ENCODE results near the gene WWC1. TPM values are rescaled to one million over a fixed set of nuclear protein-coding genes. Genes with fewer than 3 reads are reported as not detected.

WWC1 gene
- total and polyA plus RNA-seq, 2 experiments from 2014 or later = 27.6 to 27.8 TPM

GRCh38 chr5:168426007-168426863 lies 134.8 kb downstream of the WWC1 start:
- no peaks in the 10 kb centered on the region for H3K9me3 ChIP-seq (ENCODE audit: low read depth)

GRCh38 chr5:168426864-168427172 lies 135.4 kb downstream of the WWC1 start:
- Histone ChIP-seq H3K36me3 (replicated peaks; ENCODE audit: insufficient read depth, low read depth) (no peaks in the 10 kb centered on the region), H3K9me2 (replicated peaks; ENCODE audit: insufficient read depth) (no peaks in the 10 kb centered on the region), H3K27ac (no peak overlapping the region), H3K4me2 (no peak overlapping the region), H3K79me2 (no peaks in the 10 kb centered on the region), H3K27me3 (no peaks in the 10 kb centered on the region), H3K9me3 (ENCODE audit: low read depth) (no peaks in the 10 kb centered on the region), H2AFZ (no peak overlapping the region), H4K20me1 (ENCODE audit: insufficient read depth, poor library complexity, severe bottlenecking) (no peaks in the 10 kb centered on the region), H3K4me1 (ENCODE audit: insufficient read depth) (peaks cover 10% of the 10 kb centered on the region), H3K4me3 (no peak overlapping the region)
- TF ChIP-seq EZH2phosphoT487 (IDR thresholded peaks at IDR 0.05; ENCODE audit: low read depth, severe bottlenecking, unreplicated experiment) = no peak
- TF ChIP-seq EZH2 (IDR thresholded peaks at IDR 0.05; ENCODE audit: borderline replicate concordance) = no peak
- TF ChIP-seq, protein P1, sequence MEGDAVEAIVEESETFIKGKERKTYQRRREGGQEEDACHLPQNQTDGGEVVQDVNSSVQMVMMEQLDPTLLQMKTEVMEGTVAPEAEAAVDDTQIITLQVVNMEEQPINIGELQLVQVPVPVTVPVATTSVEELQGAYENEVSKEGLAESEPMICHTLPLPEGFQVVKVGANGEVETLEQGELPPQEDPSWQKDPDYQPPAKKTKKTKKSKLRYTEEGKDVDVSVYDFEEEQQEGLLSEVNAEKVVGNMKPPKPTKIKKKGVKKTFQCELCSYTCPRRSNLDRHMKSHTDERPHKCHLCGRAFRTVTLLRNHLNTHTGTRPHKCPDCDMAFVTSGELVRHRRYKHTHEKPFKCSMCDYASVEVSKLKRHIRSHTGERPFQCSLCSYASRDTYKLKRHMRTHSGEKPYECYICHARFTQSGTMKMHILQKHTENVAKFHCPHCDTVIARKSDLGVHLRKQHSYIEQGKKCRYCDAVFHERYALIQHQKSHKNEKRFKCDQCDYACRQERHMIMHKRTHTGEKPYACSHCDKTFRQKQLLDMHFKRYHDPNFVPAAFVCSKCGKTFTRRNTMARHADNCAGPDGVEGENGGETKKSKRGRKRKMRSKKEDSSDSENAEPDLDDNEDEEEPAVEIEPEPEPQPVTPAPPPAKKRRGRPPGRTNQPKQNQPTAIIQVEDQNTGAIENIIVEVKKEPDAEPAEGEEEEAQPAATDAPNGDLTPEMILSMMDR (IDR thresholded peaks at IDR 0.05; ENCODE audit: poor library complexity) = no peak
- 85% methylated on average over 5 of the region's 5 CpGs for WGBS (ENCODE audit: low lambda C conversion rate, missing lambda C conversion rate)
- no peak for DNase-seq (ENCODE audit: low spot score)

More at GRCh38 chr5:168426007-168426863, 134.8 kb downstream of the WWC1 start:
- no peaks in the 10 kb centered on the region for H3K9me2 ChIP-seq (replicated peaks; ENCODE audit: insufficient read depth)
- no peaks in the 10 kb centered on the region for H3K79me2 ChIP-seq
- no peak overlapping the region for H3K4me2 ChIP-seq
- 89% methylated on average over 17 of the region's 17 CpGs for WGBS (ENCODE audit: low lambda C conversion rate, missing lambda C conversion rate)
- no peak for TF ChIP-seq EZH2phosphoT487 (IDR thresholded peaks at IDR 0.05; ENCODE audit: low read depth, severe bottlenecking, unreplicated experiment)
- TF ChIP-seq, protein P1 (IDR thresholded peaks at IDR 0.05; ENCODE audit: poor library complexity) = no peak
- TF ChIP-seq EZH2 (IDR thresholded peaks at IDR 0.05; ENCODE audit: borderline replicate concordance) = no peak
- no peaks in the 10 kb centered on the region for H3K27me3 ChIP-seq
- H2AFZ ChIP-seq = no peak overlapping the region
- H4K20me1 ChIP-seq (ENCODE audit: insufficient read depth, poor library complexity, severe bottlenecking) = no peaks in the 10 kb centered on the region
- DNase-seq (ENCODE audit: low spot score) = no peak
- no peak overlapping the region for H3K27ac ChIP-seq
- H3K4me1 ChIP-seq (ENCODE audit: insufficient read depth) = peaks cover 10% of the 10 kb centered on the region
- no peak overlapping the region for H3K4me3 ChIP-seq
- no peaks in the 10 kb centered on the region for H3K36me3 ChIP-seq (replicated peaks; ENCODE audit: insufficient read depth, low read depth)

GRCh38 chr5:168427224-168427623 lies 135.8 kb downstream of the WWC1 start:
- Histone ChIP-seq H3K4me1 (ENCODE audit: insufficient read depth) (peaks cover 10% of the 10 kb centered on the region), H3K27ac (no peak overlapping the region), H3K27me3 (no peaks in the 10 kb centered on the region), H3K79me2 (no peaks in the 10 kb centered on the region), H3K9me3 (ENCODE audit: low read depth) (no peaks in the 10 kb centered on the region), H3K4me3 (no peak overlapping the region), H3K4me2 (no peak overlapping the region), H4K20me1 (ENCODE audit: insufficient read depth, poor library complexity, severe bottlenecking) (no peaks in the 10 kb centered on the region), H2AFZ (no peak overlapping the region), H3K36me3 (replicated peaks; ENCODE audit: insufficient read depth, low read depth) (no peaks in the 10 kb centered on the region), H3K9me2 (replicated peaks; ENCODE audit: insufficient read depth) (no peaks in the 10 kb centered on the region)
- TF ChIP-seq EZH2phosphoT487 (IDR thresholded peaks at IDR 0.05; ENCODE audit: low read depth, severe bottlenecking, unreplicated experiment) = no peak
- WGBS (ENCODE audit: low lambda C conversion rate, missing lambda C conversion rate) = 90% methylated on average over 4 of the region's 4 CpGs
- no peak for DNase-seq (ENCODE audit: low spot score)

DNA sequence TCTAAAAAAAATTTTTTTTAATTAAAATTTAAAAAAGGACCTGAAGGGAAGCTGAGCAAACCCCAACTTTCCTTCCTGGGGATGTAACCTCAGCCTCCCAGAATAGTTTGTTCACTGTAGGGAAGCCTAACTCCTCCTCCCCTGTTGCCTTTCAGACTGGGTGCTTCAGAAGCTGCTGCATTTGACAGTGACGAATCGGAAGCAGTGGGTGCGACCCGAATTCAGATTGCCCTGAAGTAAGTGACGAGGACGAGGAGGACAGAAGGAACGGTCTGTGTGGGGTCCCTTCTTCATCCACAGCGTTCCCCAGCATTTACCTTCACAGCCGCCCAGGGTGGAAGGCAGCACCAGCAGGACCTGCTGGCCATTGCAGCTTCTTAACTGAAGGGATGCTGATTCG lies 137.1 kb downstream of the WWC1 start:
- peaks cover 10% of the 10 kb centered on the region for H3K4me1 ChIP-seq (ENCODE audit: insufficient read depth)
- no peaks in the 10 kb centered on the region for H3K27me3 ChIP-seq
- H2AFZ ChIP-seq = no peak overlapping the region
- H3K9me3 ChIP-seq (ENCODE audit: low read depth) = no peaks in the 10 kb centered on the region
- no peak overlapping the region for H3K4me2 ChIP-seq
- no peak overlapping the region for H3K4me3 ChIP-seq
- TF ChIP-seq, protein P1 (IDR thresholded peaks at IDR 0.05; ENCODE audit: poor library complexity) = no peak
- TF ChIP-seq EZH2 (IDR thresholded peaks at IDR 0.05; ENCODE audit: borderline replicate concordance) = no peak
- TF ChIP-seq EZH2phosphoT487 (IDR thresholded peaks at IDR 0.05; ENCODE audit: low read depth, severe bottlenecking, unreplicated experiment) = no peak
- DNase-seq (ENCODE audit: low spot score) = no peak
- no peaks in the 10 kb centered on the region for H4K20me1 ChIP-seq (ENCODE audit: insufficient read depth, poor library complexity, severe bottlenecking)
- H3K9me2 ChIP-seq (replicated peaks; ENCODE audit: insufficient read depth) = no peaks in the 10 kb centered on the region
- no peaks in the 10 kb centered on the region for H3K36me3 ChIP-seq (replicated peaks; ENCODE audit: insufficient read depth, low read depth)
- H3K27ac ChIP-seq = no peak overlapping the region
- H3K79me2 ChIP-seq = no peaks in the 10 kb centered on the region
- 95% methylated on average over 10 of the region's 10 CpGs for WGBS (ENCODE audit: low lambda C conversion rate, missing lambda C conversion rate)
